Brain pericyte (primary cell): Measurements from ENCODE around the gene NDUFAF3.

Experiments
- DNase-seq: peaks from one replicate; pipeline ENCODE4 v3.0.0-alpha.2; 2012; ENCODE audit warnings: low read depth, low spot score

Gene NDUFAF3

GRCh38 chr3:49017971-49018706 is 3.8 kb upstream of the NDUFAF3 start, which contains the start of gene DALRD3:
Gene DALRD3 (minus strand): TSS chr3:49018580. CDS start chr3:49018564, 16 bp downstream.
- no peak for DNase-seq

- no peak for DNase-seq
Measured at GRCh38 chr3:49018707-49019006, 3.3 kb upstream of the NDUFAF3 start.

DNA sequence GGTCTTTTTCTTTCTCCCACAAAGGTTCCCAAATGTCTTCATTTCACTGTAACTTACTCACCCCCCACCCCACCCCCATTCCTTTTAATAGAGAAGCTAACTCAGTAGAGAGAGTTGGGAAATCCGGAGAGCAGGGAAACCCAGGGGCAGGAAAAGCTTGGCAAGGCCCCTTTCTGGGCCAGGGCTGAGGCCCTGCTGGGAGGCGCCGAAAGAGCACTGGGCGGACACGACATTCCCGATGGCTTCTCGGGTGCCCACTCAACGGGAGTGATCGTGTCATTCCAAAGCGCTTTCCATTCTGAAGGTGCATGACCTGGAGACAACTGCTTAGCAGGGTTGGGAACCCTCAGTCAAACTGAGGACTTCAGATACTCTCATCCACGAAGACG is 2.0 kb upstream of the NDUFAF3 start:
- DNase-seq = no peak

DNA sequence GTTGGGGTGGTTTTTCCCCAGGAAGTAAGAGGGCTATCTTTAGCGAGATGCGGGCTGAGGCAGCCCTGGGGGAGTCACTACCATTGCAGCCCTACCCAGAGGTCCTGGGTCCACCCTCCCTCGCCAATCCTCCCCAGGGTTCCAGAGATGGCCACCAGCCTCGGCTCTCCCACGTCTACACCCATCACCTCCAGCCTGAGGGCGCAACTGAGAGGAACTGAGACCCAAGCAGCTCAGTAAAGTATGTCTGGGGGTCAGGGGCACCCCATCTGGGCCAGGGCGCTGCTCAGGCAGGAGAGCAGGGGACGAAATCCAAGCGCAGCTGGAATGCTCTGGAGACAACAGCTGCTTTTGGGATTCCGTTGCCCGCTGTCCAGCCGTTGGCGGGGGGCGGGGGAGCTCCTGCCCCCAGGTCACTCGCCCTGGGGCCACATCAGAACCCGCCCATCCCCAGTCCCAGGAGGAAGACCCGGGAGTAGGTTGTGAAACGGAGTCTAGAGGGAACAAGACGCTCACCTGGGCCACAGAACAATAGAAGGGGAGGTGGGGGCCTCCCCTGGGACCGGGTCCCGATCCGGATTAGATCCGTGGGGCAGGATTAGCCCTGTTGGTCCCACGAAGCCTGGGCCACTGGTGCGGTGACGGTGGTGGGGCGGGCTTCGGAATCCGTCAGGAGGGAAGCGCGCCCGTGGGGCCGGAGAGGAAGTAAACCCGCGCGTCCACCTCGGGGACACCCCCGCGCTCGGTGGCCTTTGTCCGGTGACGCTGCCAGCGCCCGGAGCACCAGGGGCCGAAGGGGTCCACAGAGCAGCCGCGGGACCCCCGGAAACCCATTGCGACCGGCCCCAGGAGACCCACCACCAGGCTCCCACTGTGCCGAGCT is 1.4 kb upstream of the NDUFAF3 start:
- no peak for DNase-seq

DNA sequence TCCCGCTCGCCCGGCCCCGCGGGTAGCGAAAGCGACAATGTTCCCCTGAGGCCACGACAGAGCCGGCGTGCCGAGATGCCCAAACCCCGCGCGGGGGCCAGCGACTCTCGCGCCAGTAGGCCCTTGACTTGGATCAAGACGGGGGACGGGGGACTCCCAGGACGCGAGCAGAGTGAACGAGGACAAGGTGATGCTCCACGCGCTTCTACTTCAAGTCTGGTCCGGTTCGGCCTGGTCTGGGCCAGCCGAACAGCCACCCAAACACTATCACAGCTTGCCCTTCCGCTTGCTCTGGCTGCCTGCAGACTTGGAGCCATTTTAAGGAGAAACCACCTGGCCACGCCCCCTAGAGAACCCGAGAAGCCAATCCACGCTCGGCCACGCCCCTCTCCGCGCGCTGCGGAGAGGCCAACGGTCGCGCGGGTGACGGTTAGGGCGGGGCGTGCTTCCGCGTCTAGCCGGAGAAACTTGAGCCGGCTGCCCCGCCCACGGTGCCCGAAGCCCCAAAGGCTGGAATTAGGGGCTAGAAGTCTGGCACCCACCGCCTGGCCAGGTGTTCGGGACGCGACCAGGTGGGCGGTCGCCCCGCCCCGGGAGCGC is 608 bp upstream of the NDUFAF3 start:
- DNase-seq = peak; percentile 92

GRCh38 chr3:49022688-49023171 is 809 bp downstream of the NDUFAF3 start:
- DNase-seq = no peak

DNA sequence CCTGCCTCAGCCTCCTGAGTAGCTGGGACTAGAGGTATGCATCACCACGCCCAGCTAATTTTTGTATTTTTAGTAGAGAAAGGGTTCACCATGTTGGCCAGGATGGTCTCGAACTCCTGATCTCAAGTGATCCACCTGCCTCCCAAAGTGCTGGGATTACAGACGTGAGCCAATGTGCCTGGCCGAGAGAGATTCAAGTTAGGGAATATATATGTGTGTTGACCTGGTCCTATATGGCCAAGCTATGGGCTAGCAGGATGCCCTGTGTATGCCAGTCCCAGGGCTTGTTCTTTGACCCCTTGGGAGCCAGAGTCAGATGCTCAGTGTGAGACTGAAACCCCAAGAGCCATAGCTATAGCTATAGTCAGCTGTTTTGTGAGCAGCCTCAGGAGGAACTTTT is 1.9 kb downstream of the NDUFAF3 start:
- DNase-seq = no peak

GRCh38 chr3:49024449-49024848 is 2.5 kb downstream of the NDUFAF3 start:
- DNase-seq = no peak

DNA sequence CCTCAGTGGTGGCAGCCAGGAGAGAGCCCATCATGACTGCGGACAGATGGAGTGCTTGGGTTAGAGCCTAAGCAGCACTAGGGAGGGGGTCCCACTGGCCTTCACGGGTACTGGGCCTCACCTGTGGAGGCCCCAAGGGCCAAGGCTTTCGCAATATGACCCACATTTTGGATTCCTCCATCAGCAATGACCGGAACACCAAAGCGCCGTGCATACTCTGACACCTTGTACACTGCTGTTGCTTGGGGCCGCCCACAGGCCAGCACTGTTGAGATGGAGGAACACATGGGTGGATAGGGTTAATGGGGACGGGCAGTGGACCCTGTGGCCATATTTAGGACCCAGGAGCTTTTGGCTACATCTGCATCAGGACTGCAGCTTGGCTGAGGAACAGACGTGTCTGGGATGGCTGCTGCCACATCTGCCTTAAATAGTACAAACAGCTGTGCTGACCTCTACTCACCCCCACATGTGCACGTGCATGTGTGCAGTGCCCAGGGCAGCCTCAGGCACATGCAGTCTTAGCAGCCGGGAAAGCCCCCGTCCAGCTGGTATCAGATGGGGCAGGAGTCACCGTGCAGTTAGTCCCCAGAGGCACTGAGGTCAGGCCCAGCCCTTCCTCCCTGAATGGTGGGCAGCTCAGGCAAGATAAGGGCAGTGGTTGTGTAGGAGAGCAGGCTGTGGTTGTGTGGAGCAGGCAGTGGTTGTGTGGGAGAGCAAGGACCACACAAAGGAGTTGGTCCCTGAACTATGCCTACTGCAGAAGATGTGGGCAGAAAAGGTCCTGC is 3.3 kb downstream of the NDUFAF3 start:
- no peak for DNase-seq

- DNase-seq = no peak
Measured at GRCh38 chr3:49025793-49026520, 4.0 kb downstream of the NDUFAF3 start.

DNA sequence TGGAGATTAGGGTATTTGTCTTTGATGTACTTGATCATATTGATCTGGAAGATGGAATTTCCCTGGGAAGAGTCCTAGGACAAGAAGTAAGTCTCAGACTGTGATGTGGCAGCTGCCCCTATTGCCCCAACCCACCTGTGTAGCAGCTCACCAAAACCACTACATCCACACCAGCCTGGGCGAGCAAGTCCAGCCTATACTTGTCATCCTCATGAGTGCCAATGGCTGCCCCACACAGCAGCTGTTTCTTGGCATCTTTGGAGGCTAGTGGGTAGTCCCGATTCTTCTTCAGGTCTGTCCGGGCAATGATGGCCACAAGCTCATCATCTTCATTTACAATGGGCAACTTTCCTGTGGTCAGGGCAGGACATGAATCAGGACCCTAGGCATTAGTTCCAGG is 4.6 kb downstream of the NDUFAF3 start:
- no peak for DNase-seq

DNA sequence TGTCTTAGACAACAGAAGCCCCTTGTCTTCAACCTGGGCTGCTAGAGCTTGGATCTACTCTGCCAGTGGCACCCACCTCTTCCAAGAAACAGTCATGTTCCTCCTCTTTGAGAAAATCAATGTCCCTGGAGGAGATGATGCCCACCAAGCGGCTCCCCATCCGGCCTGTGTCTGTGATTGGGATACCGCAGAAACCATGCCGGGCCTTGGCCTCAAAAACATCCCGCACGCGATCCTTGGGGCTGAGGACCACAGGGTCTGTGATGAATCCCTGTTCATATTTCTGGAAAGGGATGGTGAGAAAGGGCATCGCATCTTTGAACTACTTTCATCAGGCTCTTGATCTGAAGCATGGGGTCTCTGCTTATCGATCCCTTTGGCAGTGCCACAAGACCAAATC is 5.7 kb downstream of the NDUFAF3 start:
- DNase-seq = no peak

DNA sequence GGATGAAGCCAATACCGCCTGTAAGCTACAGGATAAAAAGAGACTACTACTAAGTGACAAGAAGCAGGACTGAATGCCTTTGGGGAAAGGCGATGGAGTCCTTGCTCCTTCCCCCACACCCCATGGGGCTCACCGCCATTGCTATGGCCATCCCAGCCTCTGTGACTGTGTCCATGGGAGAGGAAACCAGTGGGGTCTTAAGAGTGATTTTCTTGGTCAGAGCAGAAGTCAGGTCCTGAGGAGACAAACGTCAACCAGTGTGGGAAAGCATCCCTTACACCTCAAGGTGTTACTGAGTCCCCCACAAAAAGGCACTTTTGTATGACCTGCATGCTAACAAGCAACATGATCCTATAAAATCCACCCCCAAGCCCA is 6.4 kb downstream of the NDUFAF3 start:
- no peak for DNase-seq

GRCh38 chr3:49028673-49029562 is 7.0 kb downstream of the NDUFAF3 start, which contains the start of gene IMPDH2:
Gene IMPDH2 (minus strand): TSS chr3:49029398. CDS start chr3:49029350, 48 bp downstream.
- DNase-seq = peak; percentile 80

DNA sequence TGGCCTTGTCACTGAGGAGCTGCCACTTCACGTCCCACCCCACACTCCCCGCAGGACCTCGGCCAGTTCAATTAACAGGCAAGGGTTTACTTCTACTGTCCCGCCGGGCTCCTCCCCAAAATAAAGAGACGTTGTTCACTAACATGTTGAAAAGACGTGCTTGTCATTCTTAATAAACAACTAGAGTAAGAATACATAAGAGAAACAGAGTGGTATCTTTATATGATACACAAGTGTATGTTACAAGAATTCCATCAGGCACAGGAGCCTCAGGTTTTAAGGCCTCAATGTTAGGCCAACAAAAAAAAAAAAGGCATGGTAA is 7.6 kb downstream of the NDUFAF3 start:
- DNase-seq = no peak

GRCh38 chr3:49030321-49030720 is 8.4 kb downstream of the NDUFAF3 start:
- no peak for DNase-seq

DNA sequence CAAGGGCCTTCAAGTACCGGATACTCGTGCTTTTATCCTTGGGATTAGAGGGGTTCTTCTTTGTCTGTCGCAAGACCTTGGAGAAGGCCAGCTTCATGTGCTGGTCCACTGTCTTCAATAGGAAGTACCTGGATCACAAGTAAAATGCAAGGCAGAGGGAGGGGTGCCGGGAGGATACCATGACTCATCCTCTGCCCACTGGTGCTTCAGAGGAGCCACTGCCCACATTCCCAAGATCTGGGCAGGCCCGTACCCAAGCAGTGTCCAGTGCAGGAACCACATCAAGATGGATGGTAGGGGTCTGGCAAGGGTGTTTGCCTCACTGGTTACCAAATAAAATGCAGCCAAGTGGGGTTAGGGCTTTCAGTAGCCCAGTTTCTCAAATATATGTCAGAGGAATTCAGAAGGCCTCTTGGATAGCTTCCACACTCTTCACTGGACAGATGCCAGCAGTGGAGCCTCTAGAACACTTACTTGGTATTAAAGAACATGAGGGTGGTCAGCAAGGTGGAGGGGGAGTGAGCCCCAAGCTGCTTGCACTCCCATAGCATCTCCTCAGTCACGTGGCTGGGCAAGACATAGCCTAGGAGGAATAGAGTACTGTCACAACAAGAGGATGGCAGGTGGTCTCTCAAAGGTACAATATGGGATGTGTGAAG is 10.9 kb downstream of the NDUFAF3 start:
- no peak for DNase-seq

DNA sequence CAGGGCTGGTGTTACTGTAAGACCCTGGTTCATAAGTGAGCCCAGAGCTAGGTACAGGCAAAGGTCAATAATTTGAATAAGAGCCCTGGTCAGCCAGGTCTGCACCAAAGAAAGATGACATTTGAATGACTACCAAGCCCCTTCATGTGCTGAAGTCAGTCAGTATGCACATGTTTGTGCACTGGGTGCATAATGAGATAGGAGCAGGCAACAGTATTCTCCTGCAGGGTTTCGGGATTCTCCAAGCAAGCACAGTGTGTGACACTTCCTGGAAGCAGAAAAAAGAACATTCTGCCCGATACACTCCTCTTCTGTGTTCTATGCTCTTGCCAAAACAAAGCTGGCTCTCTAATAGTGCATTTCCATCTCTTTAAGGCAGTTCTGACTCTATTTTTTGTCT is 12.7 kb downstream of the NDUFAF3 start:
- DNase-seq = no peak

DNA sequence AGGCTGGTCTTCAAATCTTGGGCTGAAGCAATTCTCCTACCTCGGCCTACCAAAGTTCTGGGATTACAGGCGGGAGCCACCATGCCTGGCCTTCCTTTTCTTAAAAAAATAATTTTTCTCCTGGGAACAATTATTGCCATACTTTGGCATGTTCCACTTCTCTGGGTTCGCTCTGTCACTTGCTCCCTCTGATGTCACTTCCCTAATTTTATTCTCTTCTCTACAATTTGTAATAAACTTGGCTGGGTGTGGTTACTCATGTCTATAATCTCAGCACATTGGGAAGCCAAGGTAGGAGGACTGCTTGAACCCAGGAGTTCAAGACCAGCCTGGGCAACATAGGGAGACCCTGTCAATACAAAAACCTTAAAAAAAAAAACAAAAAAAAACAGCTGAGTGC is 13.4 kb downstream of the NDUFAF3 start:
- DNase-seq = no peak

- DNase-seq = no peak
Measured at GRCh38 chr3:49053543-49053942, 31.6 kb downstream of the NDUFAF3 start.
